Upper lobe of left lung (tissue), 4 donors: ENCODE results near the gene TMEM121.
"Not testable (repeated sequence)": the region's sequence is repeated elsewhere in the genome, so short reads cannot be mapped to it uniquely, and the experiment has no call there.

ENCODE experiments used
- POLR2A ChIP-seq, 4 donors: fragments of 450-650 bp; IDR thresholded peaks; one replicate each; pipeline ENCODE4 v1.5.1; 2016 to 2017; ENCODE audit warnings: antibody characterized with exemption in 4 of 4, mild to moderate bottlenecking in 2 of 4
- POLR2AphosphoS5 ChIP-seq, 2 donors: sonication (generic); formaldehyde crosslinking; IDR thresholded peaks; one replicate each; pipeline ENCODE4 v1.5.1; 2017; ENCODE audit warnings: antibody characterized with exemption in 2 of 2
- TF ChIP-seq, protein P1 (sequence below), 6 experiments: fragments of 450-650 bp in 4 of 6; fragments of 200-600 bp in 2 of 6; sonication (generic) in 2 of 6; IDR thresholded peaks; one replicate each; pipeline ENCODE4 v1.5.1; 2016 to 2019; ENCODE audit warnings: antibody characterized with exemption in 6 of 6

DNA sequence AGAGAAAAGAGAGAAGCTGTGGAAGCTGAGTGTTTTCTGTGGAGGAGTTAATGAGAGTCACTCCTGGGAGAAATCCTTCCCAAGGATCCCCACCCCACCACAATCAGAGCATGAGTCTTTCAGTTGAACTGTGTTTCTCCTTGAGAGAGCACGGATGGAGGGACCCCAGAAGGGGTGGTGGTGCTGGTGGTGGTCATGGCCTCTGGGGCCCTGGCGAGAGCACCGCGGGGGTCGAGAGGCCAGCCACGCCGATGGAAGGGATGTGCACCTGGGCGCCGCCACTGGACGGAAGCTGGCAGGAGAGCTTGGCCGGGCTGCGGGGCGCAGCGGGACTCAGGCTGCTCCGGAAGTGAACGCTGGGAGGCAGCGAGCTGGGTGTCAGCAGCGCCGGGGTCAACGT, 20.0 kb downstream of the TMEM121 start:
- TF ChIP-seq POLR2A, POLR2AphosphoS5 (IDR thresholded peaks at IDR 0.05): not testable (repeated sequence)
- TF ChIP-seq, protein P1, sequence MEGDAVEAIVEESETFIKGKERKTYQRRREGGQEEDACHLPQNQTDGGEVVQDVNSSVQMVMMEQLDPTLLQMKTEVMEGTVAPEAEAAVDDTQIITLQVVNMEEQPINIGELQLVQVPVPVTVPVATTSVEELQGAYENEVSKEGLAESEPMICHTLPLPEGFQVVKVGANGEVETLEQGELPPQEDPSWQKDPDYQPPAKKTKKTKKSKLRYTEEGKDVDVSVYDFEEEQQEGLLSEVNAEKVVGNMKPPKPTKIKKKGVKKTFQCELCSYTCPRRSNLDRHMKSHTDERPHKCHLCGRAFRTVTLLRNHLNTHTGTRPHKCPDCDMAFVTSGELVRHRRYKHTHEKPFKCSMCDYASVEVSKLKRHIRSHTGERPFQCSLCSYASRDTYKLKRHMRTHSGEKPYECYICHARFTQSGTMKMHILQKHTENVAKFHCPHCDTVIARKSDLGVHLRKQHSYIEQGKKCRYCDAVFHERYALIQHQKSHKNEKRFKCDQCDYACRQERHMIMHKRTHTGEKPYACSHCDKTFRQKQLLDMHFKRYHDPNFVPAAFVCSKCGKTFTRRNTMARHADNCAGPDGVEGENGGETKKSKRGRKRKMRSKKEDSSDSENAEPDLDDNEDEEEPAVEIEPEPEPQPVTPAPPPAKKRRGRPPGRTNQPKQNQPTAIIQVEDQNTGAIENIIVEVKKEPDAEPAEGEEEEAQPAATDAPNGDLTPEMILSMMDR (IDR thresholded peaks at IDR 0.05): not testable (repeated sequence)
